ENCODE measurements around the gene SLC41A3.
"Not testable (repeated sequence)": the region's sequence is repeated elsewhere in the genome, so short reads cannot be mapped to it uniquely, and the experiment has no call there.

Gene SLC41A3

GRCh38 chr3:126056681-126057500, 27.0 kb downstream of the SLC41A3 start:
- no peak for FAIRE-seq
- DNase-seq (ENCODE audit: insufficient read length, low spot score): no peak

- DNase-seq (ENCODE audit: insufficient read length, low spot score) (no peak), FAIRE-seq (no peak)
Measured at GRCh38 chr3:126056088-126056487, 27.8 kb downstream of the SLC41A3 start.

- DNase-seq (ENCODE audit: insufficient read length, low spot score): no peak
- no peak for FAIRE-seq
Measured at GRCh38 chr3:126054870-126055269, 29.1 kb downstream of the SLC41A3 start.

GRCh38 chr3:126053949-126054569, 29.9 kb downstream of the SLC41A3 start:
- FAIRE-seq (no peak), DNase-seq (ENCODE audit: insufficient read length, low spot score) (no peak)

GRCh38 chr3:126053513-126053912, 30.4 kb downstream of the SLC41A3 start:
- DNase-seq (ENCODE audit: insufficient read length, low spot score): no peak
- peak; percentile 57 for FAIRE-seq

GRCh38 chr3:126052196-126053058, 31.5 kb downstream of the SLC41A3 start:
- DNase-seq (ENCODE audit: insufficient read length, low spot score) (peak; percentile 52), FAIRE-seq (peak; percentile 88)

- FAIRE-seq (no peak), DNase-seq (ENCODE audit: insufficient read length, low spot score) (no peak)
Measured at GRCh38 chr3:126051741-126052140, 32.2 kb downstream of the SLC41A3 start.

DNA sequence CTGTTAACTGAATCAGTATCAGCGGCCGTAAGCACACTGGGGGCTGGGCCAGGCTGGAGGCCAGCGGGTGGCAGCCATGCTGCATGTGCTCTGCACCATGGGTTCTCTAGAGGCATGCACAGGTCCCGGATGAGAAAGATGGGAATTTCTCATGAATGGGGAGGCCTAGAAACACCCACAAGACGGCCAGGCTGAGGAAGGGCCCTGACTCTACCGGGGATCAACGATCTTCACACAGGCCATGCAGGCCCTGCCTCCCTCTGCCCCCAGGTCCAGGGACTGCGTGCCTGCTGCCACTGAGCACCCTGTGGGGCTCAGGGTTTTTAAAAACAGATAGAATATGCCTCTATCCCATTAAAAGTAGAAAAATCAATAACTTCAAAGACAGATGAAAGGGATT, 32.7 kb downstream of the SLC41A3 start:
- FAIRE-seq (no peak), DNase-seq (ENCODE audit: insufficient read length, low spot score) (no peak)

GRCh38 chr3:126050626-126051025, 33.3 kb downstream of the SLC41A3 start:
- DNase-seq (ENCODE audit: insufficient read length, low spot score): no peak
- no peak for FAIRE-seq

- FAIRE-seq (no peak), DNase-seq (ENCODE audit: insufficient read length, low spot score) (no peak)
Measured at GRCh38 chr3:126050050-126050392, 33.9 kb downstream of the SLC41A3 start.

DNA sequence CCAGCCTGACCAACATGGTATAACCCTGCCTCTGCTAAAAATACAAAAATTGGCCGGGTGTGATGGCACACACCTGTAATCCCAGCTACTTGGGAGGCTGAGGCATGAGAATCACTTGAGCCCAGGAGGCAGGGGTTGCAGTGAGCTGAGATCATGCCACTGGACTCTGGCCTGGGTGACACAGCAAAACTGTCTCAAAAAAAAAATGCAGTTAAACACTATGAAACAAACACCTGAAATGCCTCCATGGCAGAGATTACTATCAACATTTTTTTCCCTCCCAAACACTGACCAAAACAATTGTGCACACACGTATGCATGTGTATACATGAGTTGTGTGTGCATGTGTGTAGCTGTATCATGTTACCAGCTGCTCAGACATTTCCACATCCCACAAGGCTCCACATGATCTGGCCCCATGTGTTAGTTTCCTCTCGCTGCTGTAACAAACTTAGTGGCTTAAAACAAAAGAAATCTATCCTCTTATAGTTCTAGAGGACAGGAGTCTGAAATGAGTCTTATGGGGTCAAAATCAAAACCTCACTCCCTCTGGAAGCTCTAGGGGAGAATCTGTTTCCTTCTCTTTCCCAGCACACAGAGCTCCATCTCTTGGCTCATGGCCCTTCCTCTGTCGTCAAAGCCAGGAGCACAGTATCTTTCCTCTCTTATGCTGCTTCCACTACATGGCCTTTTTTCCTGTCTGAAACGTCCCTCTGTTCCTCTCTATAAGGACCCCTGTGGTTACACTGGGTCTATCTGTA, 34.5 kb downstream of the SLC41A3 start:
- no peak for FAIRE-seq
- no peak for DNase-seq (ENCODE audit: insufficient read length, low spot score)

DNA sequence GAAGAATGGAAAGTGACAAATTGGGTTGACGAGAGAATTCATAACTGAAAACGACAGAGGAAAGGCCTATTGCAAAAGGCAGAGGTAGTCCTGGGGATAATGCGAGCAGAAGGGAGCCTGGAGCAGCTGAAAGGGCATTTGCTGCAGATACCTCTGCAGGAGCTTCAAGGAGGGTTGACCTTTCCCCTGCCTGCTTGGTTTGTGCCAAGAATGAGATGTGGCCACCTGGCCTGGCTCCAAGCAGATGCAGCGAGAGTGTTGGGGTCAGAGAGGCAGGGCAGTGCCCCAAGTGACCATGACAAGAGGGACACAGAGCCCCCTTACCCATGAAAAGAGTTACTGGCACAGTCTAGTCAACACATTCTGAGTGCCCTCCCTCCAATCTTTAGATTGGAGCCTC, 43.5 kb downstream of the SLC41A3 start:
- no peak for FAIRE-seq
- DNase-seq (ENCODE audit: insufficient read length, low spot score): no peak

- FAIRE-seq (no peak), DNase-seq (ENCODE audit: insufficient read length, low spot score) (no peak)
Measured at GRCh38 chr3:126039870-126040269, 44.1 kb downstream of the SLC41A3 start.

- not testable (repeated sequence) for FAIRE-seq; DNase-seq (ENCODE audit: insufficient read length, low spot score)
Measured at GRCh38 chr3:126038791-126039190, 45.1 kb downstream of the SLC41A3 start.

GRCh38 chr3:126036056-126036549, 47.8 kb downstream of the SLC41A3 start:
- no peak for FAIRE-seq
- DNase-seq (ENCODE audit: insufficient read length, low spot score): no peak

GRCh38 chr3:126035362-126036050, 48.4 kb downstream of the SLC41A3 start:
- FAIRE-seq (no peak), DNase-seq (ENCODE audit: insufficient read length, low spot score) (no peak)

GRCh38 chr3:126034481-126035361, 49.2 kb downstream of the SLC41A3 start:
- DNase-seq (ENCODE audit: insufficient read length, low spot score) (no peak), FAIRE-seq (no peak)

GRCh38 chr3:126033765-126034164, 50.2 kb downstream of the SLC41A3 start:
- DNase-seq (ENCODE audit: insufficient read length, low spot score) (no peak), FAIRE-seq (no peak)
